ENCODE measurements around the gene DDN.

The DDN gene

DNA sequence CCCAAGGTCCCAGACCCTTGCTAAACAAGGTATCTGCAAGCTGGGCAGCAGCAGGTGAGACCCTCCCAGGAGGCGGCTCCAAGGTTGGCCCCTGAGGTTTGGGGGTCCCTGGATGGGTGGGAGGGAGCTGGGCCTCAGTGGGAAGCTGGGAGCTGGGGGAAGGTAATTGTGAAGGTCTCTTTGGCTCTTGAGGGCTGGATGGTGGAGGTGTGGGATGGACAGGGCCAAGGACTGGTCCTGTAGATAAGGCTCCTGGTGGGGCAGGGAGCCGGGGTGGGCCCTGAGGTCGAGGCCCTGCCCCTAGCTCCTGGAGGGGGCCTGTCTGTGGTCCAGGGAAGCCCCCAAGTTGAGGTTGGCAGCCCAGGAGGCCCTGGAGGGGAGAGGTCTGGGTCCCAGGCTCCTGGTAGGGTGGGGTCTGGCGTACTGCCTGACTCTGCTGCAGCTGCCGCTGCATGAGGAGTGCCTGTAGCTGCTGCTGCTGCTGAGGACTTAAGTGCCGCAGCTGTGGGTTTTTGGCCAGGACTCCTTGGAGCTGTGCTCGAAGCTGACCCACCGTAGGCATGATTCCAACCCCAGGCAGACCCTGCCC, 32.5 kb upstream of the DDN start:
- DNase-seq (ENCODE audit: low read depth in 2 of 3, low spot score in 2 of 3) = no peak

DNA sequence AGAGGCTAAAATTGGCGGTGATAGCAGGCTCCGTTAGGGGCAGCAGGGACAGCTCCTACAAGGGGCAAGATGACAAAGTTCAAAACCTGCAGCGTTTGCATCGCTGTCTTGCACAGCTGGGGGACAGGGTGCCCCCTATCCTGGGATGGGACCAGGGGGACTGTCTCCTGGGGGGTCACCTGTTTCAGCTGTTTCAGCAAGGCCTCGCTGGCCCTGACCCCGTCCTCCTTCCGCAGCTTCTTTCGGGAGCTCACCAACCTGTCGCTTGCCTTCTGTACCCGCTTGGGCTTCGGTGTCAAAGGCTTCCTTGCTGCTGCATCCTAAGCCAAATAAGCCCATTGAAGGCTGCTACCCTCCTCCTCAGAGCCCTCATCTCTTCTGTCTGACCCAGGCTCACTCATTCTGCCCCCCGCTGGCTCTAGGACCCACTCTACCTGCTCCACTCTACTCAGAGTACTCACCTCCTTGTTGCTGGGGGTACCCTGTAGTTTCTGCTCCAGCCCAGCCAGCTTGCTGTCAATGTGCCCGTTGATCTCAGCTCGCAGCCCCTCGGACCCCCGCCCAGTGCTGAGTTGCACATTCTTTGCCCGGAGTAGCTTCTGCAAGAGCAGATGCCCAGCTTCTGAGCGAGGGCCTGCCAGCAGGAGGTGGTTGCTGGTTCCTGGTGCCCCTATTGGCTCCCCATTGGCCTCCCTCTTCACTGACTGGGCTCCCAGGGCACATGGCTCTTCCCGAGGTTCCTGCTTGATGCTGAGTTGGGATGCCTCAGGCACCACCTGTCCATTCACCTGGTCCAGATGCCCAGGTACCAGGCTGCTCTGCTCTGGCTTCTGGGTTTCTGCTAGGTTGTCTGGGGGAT, 31.8 kb upstream of the DDN start:
- DNase-seq (ENCODE audit: low read depth in 2 of 3, low spot score in 2 of 3) = no peak

DNA sequence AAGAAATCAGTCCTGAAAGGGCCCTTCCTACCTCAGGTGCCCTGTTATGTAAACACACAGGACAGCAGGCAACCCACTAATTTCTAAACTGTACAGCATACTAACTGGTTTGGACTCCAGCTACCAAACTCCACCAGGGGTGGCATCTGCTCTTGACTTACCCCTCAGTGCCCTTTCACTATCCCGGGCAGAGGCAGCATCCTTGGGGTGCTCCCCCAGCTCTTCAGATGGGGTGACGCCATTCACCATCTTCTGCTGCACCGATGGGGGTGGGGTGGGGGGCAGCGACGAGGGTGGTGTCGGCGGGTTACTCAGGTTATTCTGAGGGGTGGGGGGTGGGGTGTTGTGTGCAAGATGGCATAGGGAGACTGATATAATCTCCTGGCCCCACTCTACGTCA, 30.9 kb upstream of the DDN start:
- no peak for DNase-seq (ENCODE audit: low read depth in 2 of 3, low spot score in 2 of 3)

DNA sequence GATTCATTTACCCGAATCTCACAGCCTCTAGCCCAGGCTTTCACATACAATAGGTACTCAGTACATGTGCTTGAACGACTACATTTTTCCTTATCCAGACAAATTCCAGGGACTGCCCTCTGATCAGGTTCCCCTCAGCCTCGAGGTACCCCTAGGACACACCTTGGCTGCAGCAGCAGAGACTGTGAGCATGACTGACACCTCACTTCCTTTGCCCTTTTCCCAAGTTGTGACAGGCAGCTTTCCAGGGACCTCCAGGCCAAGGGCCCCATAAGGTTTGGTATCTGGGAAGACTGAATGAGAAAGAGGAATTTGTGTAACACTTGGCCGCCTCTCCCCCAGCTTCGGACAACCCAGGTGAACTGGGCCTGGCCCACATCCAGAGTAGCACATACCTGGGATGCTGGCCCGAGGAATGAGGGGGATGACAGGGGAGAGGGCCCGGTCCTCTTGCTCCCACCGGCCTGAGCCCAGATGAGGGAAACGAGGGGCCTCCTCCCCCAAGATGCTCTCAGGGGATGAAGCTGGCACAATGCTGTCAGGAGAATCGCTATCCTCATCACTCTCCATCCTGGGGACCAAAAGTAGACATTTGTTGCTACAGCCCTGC, 29.6 kb upstream of the DDN start:
- DNase-seq (ENCODE audit: low read depth in 2 of 3, low spot score in 2 of 3) = no peak

DNA sequence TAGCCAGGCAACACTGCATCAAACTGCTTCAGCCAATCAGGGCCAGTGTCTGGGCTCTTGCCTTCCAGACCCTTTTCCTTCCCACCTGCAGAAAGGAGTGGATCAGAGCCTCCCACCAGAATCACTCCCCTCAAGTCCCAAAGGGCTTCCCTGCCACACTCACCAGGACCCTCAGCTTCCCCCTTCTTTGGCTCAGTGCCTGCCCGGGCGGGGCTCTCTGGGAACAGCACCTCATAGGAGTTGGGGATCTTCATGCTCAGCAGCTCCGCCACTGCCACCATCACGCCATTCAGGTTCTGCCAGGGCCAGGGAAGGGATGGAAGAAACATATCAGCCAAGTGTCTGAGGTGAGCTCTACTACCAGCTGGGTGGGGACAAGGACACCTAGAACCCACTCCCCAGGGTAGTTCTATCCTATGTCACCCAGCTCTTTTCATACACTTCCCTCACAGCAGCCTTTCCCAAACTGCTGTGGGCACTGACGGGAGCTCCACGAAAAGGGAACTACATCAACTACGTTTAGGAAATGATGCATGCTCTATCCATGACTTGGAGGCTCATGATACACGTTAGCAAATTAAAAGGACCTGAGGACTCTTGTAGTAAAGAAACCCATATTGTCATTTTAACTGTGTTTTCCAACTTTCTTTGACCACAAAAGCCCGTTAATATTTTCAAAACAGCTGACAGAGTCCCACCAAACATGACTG, 28.8 kb upstream of the DDN start:
- no peak for DNase-seq (ENCODE audit: low read depth in 2 of 3, low spot score in 2 of 3)

DNA sequence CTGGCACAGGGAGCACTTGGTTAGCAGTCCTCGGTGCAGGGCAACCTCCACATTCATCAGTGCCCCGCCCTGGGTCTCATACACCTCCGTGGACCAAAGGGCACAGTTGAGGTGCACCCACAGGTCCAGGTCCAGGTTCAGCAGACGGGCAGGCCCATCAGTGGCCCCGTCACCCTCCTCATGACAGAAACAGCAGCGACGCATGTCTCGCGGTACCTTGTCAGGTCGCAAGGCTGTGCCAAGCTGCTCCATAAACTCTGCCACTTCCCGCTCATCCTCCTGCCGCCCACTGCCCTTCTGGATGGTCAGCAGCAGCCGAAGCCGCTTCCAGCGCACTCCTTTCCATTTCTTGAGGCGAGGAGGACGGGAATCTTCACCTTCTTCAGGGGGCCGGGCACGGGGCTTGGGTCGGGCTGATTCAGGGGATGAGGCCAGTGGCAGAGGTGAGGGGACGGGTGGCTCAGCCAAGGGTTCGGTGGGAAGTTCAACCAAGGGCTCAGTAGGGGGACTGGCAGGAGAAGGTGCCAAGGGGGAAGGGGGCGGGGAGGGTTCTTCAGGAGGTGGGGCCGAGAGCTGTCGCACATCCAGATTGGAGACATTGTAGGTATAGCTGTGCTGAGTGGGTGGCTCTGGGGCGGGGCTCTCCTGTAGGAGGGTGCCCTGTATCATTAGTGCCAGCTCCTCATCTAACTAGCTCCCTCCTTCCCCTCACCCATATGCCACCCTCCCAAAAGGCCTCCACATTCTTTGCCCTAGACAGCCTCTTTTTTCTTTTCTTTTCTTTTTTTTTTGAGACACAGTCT, 27.7 kb upstream of the DDN start:
- DNase-seq (ENCODE audit: low read depth in 2 of 3, low spot score in 2 of 3) = no peak

DNA sequence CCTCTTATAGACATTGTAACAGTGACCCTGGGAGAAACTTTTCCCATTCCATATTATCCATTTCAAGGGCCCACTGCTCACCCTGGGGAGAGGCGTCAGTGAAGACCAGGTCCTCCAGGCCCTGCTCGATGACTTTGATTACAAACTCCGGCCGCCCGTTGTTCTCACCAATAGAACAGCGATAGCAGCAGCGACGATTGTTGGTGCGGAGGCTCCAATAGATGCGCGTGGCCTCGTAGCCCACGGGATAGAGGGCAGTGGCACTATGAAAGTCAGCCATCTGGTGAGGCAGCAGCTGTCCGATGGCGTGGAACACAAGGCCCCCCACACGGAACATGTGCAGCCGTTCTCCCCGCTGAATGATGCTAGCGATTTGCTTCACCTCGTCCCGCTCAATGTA, 26.9 kb upstream of the DDN start:
- DNase-seq (ENCODE audit: low read depth in 2 of 3, low spot score in 2 of 3) = no peak

DNA sequence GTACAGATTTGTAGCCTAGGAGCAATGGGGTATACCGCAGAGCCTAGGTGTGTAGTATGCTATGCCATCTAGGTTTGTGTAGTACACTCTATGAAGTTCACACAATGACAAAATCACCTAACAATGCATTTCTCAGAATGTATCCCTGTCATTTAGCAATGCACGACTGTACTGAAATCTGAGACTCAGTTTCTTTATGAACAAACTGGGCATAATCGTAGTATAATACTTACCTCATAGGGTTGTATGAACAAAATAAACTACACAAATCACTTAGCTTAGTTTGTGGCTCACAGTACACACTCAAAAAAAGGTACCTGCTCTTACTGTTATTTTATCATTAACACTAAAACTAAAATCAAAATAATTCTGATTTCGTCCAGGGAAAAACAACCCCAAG, 26.3 kb upstream of the DDN start:
- DNase-seq (ENCODE audit: low read depth in 2 of 3, low spot score in 2 of 3) = no peak

DNA sequence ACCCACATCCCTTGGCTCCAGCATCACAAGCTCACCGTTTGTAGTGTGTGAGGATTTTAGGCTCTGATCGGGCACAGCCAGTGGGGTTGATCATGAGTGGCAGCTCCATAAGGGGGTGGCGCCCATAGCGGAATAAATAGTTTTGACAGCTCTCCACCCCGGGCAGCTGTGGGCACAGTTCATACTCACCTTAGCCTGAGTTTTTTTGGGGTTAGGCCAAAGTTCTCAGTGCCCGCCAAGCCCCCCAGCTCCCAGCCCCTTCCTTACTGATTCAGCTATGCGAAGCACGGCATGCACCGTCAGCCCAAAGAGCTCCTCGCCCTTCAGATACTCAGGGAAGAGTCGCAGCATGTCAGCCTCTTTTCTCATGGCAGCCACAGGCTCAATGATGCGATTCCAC, 25.4 kb upstream of the DDN start:
- no peak for DNase-seq (ENCODE audit: low read depth in 2 of 3, low spot score in 2 of 3)

DNA sequence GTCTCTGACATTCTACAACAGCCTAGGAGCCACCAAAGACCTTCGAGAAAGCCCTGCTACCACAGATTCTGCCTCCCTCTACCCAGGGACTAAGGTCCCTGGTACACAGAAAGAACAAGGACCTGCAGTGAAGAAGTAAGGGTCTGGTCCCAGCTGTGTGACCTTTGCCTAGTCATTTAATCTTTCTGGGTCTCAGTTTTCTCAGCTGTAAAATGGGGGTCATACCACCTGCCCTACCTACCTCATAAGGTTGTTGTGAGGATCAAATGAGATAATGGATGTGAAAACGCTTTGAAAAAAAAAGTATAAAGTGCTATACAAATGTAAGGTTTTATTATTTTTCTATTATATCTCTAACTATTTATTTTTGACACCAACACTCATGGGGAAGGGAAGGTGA, 24.6 kb upstream of the DDN start:
- no peak for DNase-seq (ENCODE audit: low read depth in 2 of 3, low spot score in 2 of 3)

DNA sequence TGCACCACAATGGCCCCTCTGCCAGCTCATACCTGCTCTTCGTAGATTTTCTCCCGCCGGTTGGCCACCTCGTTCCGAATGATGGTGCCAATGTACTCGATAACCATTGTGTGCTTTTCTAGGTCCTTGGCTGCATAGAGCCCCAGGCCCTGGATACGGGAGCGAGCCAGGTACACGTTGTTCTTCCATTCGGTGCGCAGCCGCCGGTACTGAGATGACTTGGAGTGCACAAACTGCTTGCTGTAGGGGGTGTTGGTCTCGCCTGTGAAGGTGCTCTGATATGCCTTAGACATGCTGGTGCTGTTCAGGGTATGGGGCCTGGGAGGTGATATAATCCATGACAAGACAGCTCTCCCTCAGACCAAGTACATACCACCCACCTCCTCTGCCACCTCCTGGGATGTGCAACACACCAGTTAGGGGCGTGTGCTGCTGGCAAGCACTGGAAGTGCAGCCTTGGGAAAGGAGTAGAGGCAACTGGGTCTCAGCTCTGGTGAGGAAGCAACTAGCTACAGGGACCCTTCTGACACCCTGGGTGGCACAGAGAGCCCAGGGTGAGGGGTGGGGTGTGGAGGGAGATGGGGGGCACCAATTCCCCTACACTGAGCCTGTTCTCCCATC, 23.5 kb upstream of the DDN start:
- no peak for DNase-seq (ENCODE audit: low read depth in 2 of 3, low spot score in 2 of 3)

DNA sequence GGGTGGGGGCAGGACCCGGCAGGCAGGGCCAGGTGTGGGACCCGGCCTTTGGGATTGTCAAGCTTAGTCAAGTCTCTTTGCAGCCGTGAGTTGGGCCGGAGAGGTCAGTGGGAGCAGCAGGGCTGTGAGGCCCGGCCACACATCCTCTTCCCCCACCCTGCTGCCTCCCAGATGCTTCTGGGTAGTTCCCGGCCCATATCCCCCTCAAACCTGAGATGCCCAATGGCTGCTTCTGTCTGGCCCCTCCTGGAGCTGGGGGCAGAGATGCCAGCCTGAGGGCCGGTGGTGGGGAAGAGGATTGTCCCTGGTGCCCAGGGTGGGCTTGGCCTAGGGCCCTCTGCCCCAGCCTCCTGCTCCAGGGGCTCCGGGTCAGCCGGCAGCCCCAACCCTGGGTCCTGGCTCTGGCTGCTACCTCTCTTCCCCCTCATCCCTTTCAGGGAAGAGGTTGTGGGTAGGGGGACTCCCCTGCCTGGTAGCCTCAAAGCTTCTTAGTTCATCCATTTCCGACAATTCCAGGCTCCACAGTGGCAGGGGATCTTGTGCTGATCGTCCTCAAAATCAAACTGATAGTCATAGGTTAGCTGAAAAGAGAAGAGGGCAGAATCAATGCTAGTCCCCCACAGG, 22.2 kb upstream of the DDN start:
- DNase-seq (ENCODE audit: low read depth in 2 of 3, low spot score in 2 of 3) = no peak

DNA sequence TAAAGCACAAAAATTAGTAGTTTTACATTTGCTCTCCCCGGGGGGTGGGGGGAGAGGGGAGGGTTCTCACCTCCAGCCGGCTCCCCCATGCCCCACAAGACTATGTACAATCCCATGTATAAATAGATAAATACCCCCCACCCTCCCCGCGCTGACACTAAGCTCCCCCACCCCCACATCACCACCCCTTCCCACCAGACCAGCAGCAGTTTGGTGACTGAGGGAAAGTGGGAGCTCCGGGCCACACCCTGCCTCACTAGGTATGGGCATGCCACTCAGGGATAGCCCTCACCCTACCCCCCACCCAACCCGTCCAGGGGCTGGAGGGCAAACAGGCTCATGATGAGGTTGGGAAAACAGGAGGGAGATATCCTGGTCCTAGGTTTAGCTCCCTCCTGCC, 21.3 kb upstream of the DDN start:
- no peak for DNase-seq (ENCODE audit: low read depth in 2 of 3, low spot score in 2 of 3)

DNA sequence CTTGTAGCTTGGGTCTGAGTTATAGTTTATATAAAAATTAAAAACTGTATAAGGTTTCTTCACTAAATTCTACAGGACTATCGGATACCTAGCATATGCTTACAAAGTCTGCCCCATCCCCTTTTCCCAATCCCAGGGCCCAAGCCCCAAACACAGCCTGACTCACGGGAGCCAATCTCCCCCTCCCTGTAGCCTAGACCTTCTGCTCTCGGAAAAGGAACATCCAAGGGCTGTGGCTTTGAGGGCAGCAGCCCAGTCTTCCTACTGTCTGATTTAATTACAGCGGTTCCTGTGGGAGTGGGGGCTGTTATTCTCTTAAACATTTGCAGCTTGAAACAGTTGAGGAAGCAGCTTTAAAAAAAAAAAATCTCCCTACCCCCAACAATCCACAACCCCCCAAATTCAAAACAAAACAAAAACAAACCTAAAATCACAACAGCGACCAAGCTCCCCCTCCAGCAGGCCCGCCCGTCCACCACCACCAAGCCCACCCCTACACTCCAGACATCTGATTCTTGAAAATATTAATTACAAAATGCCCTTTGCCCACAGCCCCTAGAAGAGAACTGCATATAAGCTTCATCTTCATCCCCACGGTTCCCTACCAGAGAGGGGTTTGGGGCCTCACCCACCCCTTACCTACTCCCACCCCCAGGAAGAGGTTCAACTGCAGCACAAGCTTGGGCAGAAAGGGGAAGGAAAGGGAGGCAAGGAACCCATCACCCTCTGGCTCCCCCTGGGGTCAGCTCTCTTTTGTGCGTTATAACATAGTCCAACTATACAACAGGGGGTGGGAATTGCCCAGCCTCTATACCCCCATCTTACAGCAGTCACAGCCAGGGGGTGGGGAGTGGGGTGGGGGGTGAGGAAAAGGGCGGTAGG, 20.5 kb upstream of the DDN start:
- no peak for DNase-seq (ENCODE audit: low read depth in 2 of 3, low spot score in 2 of 3)

DNA sequence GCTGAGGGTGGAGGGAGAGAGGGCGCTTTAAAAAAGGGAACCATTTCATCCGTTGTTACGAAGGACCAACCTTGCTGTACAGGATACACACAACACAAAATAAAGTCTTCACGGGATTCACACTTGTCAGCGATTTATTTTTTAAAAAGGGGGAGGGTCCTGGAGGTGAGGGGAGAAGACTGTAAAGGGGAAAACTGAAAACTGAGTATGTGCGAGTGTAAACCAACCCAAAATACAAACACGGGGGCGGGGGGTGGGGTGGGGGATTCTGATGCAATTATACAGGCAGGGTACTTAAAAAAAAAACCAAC, 19.9 kb upstream of the DDN start:
- DNase-seq (ENCODE audit: low read depth in 2 of 3, low spot score in 2 of 3) = no peak

DNA sequence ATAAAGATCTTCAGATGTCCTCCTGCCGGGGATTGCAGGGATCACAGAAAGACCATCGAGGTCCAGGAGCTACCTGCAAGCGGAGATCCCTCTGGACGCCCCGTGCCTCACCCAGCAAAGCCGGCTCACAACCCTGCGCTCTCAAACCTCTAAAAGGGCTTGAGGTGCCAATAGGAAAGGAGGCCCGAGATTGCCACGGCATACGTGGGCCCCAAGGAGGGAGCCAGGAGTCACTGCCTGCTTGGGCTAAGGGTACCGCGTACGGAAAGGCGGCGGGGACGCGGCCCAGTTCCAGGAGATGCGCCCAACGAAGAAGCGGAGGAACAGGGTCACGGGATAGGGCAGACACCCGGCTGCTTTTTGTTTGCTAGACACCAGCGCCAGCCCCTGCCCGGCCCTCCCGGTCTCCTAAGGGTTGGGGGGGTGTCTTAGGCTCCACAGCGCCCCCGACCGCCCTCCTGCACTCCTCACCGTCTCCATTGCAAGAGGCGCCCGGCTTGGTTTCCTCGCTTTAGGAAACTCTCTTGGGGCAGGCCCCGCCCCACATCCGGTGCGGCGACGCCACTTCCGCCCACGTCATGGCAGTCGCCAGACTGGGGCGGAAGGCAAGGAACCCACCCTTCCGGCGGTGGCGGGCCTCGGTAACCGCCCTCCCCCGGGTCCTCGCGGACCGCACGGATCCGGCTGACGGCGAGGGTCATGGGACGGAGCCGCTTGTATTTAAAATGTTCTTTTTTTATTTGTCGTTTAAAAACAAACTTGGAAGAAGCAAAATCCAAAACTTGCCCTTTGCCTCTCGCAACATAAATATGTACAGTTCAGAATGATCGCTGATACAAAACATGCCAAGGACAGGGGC, 19.3 kb upstream of the DDN start, which contains the start of gene PRKAG1:
TSS of gene PRKAG1 (minus strand) at position 516 of the 859 bp plus-strand sequence. CDS start at position 480, 36 bp downstream.
- peak; percentile 77 to 92 (median 89) for DNase-seq (ENCODE audit: low read depth in 2 of 3, low spot score in 2 of 3)

DNA sequence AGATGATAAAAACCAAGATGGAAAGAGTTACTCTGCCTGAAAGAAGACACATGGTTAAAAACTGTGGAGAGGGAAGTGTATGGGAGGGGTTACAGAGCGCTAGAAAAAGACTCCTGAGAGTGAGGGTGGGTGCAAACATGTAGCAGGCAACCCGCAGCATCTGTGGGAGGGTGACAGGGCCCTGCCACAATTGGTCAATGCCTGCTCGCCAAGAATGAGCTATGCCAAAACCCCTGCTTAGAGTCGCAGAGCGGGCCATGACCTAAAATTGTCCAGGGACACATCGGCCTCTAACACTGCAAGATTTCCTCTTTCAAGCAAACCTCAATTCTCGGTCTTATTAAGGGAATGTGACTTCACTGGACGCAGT, 18.7 kb upstream of the DDN start:
- no peak for DNase-seq (ENCODE audit: low read depth in 2 of 3, low spot score in 2 of 3)

DNA sequence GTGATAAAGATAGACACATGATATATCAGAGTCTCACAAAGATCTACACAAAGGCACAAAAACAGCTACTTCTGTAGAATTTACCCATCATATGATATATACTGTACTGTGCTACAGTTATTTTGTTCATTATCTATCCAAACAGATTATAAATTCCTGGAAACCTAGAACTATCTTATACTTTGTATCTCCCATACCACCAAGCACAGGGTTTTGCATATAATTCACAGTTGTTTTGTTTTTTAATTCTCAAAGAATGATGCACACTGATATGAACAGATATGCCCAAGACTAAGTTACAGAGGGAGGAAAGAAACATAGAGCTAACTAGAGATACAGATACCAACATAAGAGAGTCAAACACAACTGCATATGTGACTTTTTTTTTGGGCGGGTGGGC, 16.0 kb upstream of the DDN start:
- no peak for DNase-seq (ENCODE audit: low read depth in 2 of 3, low spot score in 2 of 3)
